HL-60 (cell line): ENCODE results near the gene BEGAIN.
A peak's percentile ranks its signal among the peaks of the same experiment; 100 is the strongest.

Experiments
- DNase-seq, 2 experiments: peaks; one replicate each; pipeline ENCODE4 v3.0.0-alpha.2; 2010 to 2020; ENCODE audit warnings: low read depth in 1 of 2, low spot score in 1 of 2
- H3K27ac ChIP-seq: fragments of 250-450 bp; sonication (Bioruptor Pico); replicated peaks from 2 replicates; pipeline ENCODE4 v1.5.1; 2020; ENCODE audit warnings: mild to moderate bottlenecking, moderate library complexity
- H3K27me3 ChIP-seq: fragments of 250-450 bp; sonication (Bioruptor Pico); 2 replicates; pipeline ENCODE4 v1.5.1; 2021; ENCODE audit warnings: mild to moderate bottlenecking, moderate library complexity; ENCODE audit not compliant: insufficient read depth, poor library complexity, severe bottlenecking
- H3K4me3 ChIP-seq: replicated peaks from 2 replicates; pipeline ENCODE4 v1.5.1; 2011; ENCODE audit warnings: mild to moderate bottlenecking, control low read depth, low read length; ENCODE audit not compliant: insufficient read depth
- GABPA ChIP-seq: IDR thresholded peaks from 2 replicates; pipeline ENCODE4 v1.6.1; 2012; ENCODE audit warnings: low read depth
- POLR2AphosphoS5 ChIP-seq: IDR thresholded peaks from 2 replicates; pipeline ENCODE4 v1.6.1; 2012; ENCODE audit warnings: low read depth
- SPI1 ChIP-seq: IDR thresholded peaks from 2 replicates; pipeline ENCODE4 v1.6.1; 2012; ENCODE audit warnings: low read depth, mild to moderate bottlenecking, borderline replicate concordance
- TF ChIP-seq, protein P1 (sequence below): IDR thresholded peaks from one replicate; pipeline ENCODE4 v1.5.1; 2011; ENCODE audit warnings: low read length, control low read depth, inconsistent platforms; ENCODE audit not compliant: insufficient read depth
- TF ChIP-seq, protein P2 (sequence below): IDR thresholded peaks from 2 replicates; pipeline ENCODE4 v1.6.1; 2012; ENCODE audit warnings: low read depth; ENCODE audit not compliant: insufficient replicate concordance

The BEGAIN gene

DNA sequence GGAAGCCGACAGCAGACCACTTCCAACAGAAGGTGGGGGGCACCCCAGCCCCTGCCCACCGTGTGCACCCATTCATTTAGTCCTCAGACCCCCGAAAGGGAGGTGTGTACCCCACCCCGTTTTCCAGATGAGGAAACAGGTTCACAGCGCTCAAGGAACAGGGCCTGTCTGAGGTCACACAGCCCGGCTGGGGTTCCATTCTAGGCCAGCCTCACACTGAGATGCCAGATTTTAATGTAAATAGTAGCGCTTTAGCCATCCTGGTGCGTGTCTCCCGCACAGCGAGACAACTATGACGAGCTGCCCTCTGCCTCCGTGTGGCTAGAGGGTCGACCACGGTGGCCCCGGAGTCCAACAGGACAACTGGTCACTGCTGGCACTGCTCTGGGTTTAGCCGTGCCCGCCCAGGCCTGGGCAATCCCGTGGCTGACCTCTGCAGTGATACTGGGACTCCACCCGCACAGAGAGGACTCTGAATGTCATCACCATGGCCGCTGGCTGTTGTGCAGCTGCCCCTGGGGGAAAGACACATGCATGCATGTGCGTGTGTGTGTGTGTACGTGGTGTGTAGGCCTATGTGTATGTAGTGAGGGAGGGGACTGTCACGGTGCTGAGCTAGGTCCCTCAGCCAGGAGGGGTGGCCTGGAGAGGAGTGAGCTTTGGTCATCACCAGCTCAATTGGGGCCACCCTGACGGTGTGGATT is 31.6 kb downstream of the BEGAIN start:
- no peak for DNase-seq
- H3K27me3 ChIP-seq: no peaks in the 10 kb centered on the region
- H3K4me3 ChIP-seq: no peak overlapping the region
- TF ChIP-seq, protein P1, sequence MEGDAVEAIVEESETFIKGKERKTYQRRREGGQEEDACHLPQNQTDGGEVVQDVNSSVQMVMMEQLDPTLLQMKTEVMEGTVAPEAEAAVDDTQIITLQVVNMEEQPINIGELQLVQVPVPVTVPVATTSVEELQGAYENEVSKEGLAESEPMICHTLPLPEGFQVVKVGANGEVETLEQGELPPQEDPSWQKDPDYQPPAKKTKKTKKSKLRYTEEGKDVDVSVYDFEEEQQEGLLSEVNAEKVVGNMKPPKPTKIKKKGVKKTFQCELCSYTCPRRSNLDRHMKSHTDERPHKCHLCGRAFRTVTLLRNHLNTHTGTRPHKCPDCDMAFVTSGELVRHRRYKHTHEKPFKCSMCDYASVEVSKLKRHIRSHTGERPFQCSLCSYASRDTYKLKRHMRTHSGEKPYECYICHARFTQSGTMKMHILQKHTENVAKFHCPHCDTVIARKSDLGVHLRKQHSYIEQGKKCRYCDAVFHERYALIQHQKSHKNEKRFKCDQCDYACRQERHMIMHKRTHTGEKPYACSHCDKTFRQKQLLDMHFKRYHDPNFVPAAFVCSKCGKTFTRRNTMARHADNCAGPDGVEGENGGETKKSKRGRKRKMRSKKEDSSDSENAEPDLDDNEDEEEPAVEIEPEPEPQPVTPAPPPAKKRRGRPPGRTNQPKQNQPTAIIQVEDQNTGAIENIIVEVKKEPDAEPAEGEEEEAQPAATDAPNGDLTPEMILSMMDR: no peak
- TF ChIP-seq SPI1 (no peak), GABPA (no peak), POLR2AphosphoS5 (no peak)
- TF ChIP-seq, protein P2, sequence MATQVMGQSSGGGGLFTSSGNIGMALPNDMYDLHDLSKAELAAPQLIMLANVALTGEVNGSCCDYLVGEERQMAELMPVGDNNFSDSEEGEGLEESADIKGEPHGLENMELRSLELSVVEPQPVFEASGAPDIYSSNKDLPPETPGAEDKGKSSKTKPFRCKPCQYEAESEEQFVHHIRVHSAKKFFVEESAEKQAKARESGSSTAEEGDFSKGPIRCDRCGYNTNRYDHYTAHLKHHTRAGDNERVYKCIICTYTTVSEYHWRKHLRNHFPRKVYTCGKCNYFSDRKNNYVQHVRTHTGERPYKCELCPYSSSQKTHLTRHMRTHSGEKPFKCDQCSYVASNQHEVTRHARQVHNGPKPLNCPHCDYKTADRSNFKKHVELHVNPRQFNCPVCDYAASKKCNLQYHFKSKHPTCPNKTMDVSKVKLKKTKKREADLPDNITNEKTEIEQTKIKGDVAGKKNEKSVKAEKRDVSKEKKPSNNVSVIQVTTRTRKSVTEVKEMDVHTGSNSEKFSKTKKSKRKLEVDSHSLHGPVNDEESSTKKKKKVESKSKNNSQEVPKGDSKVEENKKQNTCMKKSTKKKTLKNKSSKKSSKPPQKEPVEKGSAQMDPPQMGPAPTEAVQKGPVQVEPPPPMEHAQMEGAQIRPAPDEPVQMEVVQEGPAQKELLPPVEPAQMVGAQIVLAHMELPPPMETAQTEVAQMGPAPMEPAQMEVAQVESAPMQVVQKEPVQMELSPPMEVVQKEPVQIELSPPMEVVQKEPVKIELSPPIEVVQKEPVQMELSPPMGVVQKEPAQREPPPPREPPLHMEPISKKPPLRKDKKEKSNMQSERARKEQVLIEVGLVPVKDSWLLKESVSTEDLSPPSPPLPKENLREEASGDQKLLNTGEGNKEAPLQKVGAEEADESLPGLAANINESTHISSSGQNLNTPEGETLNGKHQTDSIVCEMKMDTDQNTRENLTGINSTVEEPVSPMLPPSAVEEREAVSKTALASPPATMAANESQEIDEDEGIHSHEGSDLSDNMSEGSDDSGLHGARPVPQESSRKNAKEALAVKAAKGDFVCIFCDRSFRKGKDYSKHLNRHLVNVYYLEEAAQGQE: no peak
- H3K27ac ChIP-seq: no peak overlapping the region

DNA sequence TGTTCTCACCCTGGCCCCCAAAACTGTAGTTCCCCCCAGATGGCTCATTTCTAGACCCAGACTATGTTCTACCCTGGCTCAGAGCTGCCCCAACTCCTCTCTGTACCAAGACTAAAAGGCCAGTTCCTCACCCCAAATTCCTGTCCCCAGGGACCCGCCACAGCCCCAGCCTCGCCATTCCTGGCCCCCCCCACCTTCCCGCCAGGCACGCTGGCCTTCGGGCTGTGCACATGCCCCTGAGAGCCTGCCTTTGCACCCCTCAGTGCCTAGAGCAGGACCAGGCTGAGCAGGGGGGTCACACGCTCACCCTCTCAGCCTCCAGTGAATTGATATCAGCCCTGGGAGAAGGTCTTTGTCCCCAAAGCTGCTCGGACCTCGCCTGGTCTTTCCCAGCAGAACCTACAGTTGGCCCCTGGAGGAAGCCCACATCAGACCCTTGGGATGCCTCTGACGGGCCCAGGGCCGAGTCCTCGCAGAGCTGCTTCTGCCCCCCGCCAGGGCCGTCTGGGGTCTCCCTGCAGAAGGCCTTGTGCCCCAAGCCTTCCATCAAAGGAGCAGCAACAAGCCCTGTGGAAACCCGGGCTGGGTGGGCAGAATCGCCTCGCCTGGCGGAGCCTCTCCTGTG is 32.4 kb downstream of the BEGAIN start:
- no peak overlapping the region for H3K4me3 ChIP-seq
- TF ChIP-seq, protein P1: no peak
- TF ChIP-seq GABPA: no peak
- TF ChIP-seq SPI1: no peak
- TF ChIP-seq, protein P2: no peak
- TF ChIP-seq POLR2AphosphoS5: no peak
- no peak for DNase-seq

DNA sequence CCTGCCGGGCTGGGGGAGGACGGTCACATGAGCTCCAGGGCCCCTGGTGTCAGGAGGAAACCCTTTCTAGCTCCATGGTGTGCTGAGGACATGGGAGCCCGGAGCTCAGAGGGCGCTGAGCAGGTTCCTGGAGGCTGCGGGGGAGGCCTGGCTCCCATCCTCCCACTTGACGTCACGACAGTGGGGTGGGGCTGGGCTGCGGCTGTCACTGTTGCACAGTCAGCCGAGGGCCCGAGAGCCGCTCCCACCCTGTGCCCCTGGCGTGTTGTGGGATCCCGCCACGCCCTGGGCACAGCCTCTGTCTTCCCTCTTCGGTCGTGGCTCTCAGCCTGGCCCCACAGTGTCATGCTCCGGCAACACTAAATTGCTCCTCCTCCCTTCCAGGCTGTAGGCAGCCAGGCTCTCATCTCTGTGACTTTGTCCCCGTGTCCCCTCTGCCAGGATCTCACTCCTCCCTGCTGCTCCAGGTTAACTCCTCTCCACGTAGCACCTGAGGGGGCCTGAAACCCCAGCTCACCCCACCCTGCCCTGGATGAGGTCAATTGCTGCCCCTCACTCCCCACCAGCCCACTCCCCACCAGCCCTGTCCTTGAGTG is 33.0 kb downstream of the BEGAIN start:
- Histone ChIP-seq H3K27me3 (no peaks in the 10 kb centered on the region), H3K4me3 (no peak overlapping the region), H3K27ac (no peak overlapping the region)
- TF ChIP-seq POLR2AphosphoS5 (no peak), GABPA (no peak), SPI1 (no peak)
- TF ChIP-seq, protein P1: no peak
- TF ChIP-seq, protein P2: no peak
- DNase-seq: peak; percentile 42 to 49

More for the DNA sequence above, 32.4 kb downstream of the BEGAIN start:
- H3K27me3 ChIP-seq: no peaks in the 10 kb centered on the region
- no peak overlapping the region for H3K27ac ChIP-seq
